CD4-positive, alpha-beta T cell treated with Interleukin-15 for 4 hours (primary cell): Measurements from ENCODE around the gene NDE1.

Source experiments
- DNase-seq: peaks from one replicate; pipeline ENCODE4 v3.0.0-alpha.2; 2020; ENCODE audit warnings: low spot score

NDE1 gene

GRCh38 chr16:15737140-15737644 is 87.1 kb downstream of the NDE1 start:
- DNase-seq = no peak

- no peak for DNase-seq
Observed at GRCh38 chr16:15739464-15739863, 89.4 kb downstream of the NDE1 start.

DNA sequence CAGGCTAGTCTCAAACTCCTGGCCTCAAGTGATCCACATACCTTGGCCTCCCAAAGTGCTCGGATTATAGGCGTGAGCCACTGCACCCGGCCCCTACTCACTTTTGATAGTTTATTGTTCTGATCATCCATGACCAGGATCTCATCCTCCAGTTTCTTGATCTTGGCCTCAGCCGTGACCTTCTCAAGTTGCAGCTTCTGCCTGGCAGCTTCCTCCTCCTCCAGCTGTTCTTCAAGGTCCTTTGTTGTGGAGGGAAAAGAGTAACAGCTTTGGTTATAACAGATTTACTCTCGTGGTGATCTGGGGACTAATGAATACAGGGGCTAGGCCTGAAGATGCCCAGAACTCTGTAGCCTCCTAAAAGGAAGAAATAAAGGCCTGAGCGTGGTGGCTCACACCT is 89.9 kb downstream of the NDE1 start:
- no peak for DNase-seq

- DNase-seq = no peak
Observed at GRCh38 chr16:15741207-15741871, 91.3 kb downstream of the NDE1 start.

GRCh38 chr16:15742716-15743115 is 92.7 kb downstream of the NDE1 start:
- DNase-seq = no peak

- no peak for DNase-seq
Observed at GRCh38 chr16:15743657-15744056, 93.6 kb downstream of the NDE1 start.

DNA sequence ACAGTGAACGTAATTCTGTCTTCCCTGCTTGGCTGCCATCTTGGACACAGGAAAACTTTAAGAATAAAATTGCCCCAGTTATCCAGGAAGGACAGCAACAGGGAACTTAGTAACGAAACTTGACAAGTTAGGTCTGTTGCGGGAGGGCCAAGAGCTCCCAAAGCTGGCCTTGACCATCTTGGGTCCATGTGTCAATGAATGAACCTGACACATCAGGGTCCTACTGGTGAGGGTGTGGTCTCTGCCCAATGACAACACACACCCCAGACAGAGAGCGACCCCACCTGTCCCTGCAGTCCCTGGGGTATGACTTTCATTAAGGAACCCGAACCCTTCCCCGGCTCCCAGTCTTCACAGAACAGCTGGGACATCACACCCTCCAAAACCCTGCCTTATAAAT is 96.3 kb downstream of the NDE1 start:
- DNase-seq = no peak

DNA sequence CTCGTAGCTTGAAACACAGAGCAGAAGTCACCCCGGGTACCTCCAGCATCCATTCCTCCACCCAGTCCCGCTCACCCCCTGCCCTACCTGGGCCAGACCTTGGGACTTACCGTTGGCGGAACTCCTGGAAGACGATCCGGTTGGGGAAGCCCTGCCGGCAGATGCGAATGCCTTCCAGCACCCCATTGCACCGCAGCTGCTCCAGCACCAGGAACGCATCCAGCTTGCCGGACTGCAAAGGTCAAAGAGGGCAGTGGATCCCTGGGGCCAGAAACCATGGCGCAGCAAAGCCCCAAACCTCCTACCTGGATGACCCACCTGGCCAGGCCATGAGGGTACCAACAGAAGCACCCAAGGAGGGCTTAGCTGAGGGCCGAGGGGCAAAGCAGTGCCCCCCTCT is 97.9 kb downstream of the NDE1 start:
- no peak for DNase-seq

DNA sequence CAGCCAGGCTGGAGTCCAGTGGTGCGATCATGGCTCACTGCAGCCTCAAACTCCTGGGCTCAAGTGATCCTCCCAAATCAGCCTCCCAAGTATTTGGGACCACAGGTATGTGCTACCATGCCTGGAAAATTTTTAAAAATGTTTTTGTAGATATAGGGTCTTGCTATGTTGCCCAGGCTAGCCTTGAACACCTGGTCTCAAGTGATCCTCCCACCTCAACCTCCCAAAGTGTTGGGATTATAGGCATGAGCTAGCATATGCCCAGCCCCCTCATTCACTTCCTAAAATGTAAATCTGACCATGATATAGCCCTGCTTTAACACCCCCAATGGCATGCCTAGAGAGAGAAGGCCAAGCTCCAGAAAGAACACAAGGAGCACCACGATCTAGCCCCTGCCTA is 98.6 kb downstream of the NDE1 start:
- no peak for DNase-seq

DNA sequence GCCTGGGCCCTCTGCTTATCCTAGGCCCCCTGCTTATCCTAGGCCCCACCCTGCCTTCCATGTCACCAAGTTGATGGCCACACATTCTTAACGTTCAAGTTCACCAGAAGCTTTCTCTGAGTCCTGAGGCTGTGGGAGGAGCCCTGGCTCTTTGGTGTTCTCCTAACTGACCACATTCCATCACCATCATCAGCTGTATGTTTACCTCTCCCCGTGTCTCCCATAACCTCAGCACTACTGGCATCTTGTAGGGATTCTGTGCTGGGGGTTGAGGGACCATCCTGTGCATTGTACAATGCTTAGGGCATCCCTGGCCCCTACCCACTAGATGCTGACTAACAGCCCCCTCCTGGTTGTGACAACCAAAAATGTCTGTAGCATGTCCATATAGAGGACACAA is 99.3 kb downstream of the NDE1 start:
- no peak for DNase-seq

GRCh38 chr16:15749985-15750384 is 99.9 kb downstream of the NDE1 start:
- DNase-seq = no peak

- no peak for DNase-seq
Observed at GRCh38 chr16:15751940-15752339, 101.9 kb downstream of the NDE1 start.

DNA sequence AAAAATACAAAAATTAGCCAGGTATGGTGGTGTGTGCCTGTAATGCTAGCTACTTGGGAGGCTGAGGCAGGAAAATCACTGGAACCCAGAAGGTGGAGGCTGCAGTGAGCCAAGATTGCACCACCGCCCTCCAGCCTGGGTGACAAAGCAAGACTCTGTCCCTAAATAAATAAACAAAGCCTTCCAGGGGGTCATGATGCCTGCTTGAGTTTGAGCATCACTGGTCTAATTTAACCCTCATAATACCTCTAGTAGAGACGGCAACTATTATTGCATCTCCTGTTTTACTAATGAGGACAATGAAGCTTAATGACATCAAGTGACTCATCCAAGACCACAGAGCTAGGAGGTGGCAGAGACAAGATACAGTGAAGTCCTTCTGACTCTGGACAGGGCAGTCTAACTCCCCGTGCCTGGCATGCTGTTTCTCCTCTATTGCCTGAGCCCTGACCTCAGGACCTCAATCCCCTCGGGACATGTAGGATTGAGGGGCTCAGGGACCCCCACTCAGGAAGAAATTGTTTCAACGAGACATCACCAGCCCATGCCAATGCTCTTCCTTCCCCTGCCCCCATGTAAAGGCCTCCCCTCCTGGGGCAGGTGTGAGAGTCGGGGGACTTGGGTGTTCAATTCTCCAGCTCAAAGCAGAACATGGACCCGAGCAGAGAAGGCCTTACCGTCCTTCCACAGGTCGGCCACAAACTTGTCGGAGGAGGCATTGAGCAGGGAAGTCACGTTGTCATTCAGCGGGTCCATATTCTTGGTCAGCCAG is 102.9 kb downstream of the NDE1 start:
- DNase-seq = no peak

- DNase-seq = no peak
Observed at GRCh38 chr16:15754821-15755534, 104.9 kb downstream of the NDE1 start.

- no peak for DNase-seq
Observed at GRCh38 chr16:15757077-15757386, 107.0 kb downstream of the NDE1 start.

DNA sequence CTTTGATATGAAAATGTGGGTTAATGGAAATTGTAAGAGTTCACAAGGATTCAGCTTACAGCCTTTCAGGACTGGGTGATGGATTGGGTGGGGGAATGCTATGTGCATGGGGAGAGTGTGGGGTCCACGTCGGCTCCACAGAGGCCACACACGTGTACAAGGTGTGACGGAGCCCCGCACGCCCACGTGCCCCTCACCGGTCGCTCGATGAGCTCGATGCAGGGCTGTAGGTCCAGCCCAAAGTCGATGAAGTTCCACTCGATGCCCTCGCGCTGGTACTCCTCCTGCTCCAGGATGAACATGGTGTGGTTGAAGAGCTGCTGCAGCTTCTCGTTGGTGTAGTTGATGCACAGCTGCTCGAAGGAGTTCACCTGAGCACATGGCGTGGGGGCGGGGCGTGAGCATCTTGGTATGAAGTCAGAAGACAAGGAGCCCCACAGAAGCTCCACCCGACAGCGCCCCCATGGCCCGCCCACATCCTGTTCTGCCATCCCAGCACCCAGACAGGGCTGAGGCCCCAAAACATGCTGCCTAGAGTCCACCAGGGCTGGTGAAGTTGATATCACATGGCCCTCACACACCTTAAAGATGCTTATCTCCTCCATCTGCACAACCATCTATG is 107.7 kb downstream of the NDE1 start:
- no peak for DNase-seq

DNA sequence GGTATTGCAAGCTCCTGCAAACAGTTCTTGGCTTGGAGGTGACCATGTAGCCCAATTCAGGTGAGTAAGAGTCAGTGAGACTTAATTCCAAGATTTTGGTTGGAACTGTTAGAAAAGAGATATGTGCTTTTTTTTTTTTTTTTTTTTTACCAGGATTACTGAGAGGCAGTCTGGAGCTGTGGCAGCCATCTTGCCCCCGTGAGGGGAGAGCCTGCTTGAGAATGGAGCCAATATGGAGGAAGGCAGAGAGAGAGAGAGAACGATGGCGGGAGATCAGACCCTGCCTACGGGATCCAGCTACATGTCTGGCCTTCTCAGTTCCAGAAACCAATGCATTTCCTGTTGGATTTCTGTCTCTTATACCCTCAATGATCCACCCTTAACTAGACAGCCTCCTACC is 109.0 kb downstream of the NDE1 start:
- DNase-seq = no peak

GRCh38 chr16:15760129-15760528 is 110.1 kb downstream of the NDE1 start:
- DNase-seq = no peak

GRCh38 chr16:15764112-15764511 is 114.1 kb downstream of the NDE1 start:
- DNase-seq = no peak

DNA sequence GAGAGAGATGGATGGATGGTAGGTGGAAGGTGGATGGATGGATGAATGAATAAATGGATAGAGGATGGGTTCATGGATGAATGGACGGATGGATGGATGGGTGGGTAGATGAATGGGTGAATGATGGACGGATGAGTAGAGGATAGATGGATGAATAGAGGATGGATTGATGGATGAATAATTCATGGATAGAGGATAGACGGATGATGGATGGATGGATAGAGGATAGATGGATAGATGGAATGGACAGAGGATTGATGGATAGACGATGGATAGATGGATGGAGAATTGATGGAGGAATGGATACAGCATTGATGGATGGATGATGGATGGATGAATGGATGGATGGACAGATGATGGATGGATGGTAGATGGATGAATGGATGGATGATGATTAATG is 115.1 kb downstream of the NDE1 start:
- DNase-seq = no peak

DNA sequence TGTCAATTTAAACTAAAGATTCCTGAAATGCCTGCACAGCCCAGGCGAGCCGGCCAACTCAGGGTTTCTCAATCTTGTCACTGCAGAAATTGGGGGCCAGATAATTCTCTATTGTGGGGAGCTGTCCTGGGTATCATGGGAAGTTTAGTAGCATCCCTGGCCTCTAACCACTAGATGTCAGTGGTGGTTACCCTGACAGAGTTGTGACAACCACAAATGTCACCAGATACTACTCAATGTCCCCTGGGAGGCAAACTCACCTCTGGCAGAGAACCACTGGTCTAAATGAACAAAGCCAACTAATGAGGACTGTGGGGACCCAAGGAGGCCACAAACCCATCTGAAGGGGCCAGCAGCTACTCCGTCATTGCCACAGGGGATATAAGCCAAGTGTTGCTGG is 115.8 kb downstream of the NDE1 start:
- DNase-seq = peak; percentile 37

GRCh38 chr16:15766918-15767317 is 116.9 kb downstream of the NDE1 start:
- no peak for DNase-seq

- DNase-seq = no peak
Observed at GRCh38 chr16:15768201-15768600, 118.2 kb downstream of the NDE1 start.
